Left lung (tissue), 14 donors: ENCODE results near the gene KCNA5. TPM values are rescaled to one million over a fixed set of nuclear protein-coding genes. Genes with fewer than 3 reads are reported as not detected.
A peak's percentile ranks its signal among the peaks of the same experiment; 100 is the strongest.

Experiments used
- ATAC-seq: fragments of 200-7000 bp; cut with Tn5 transposase; one replicate; pipeline ENCODE4 v1.9.1; 2020; ENCODE audit warnings: moderate library complexity
- DNase-seq, 4 donors: peaks; one replicate each; pipeline ENCODE4 v3.0.0-alpha.2; 2013 to 2020
- H3K27ac ChIP-seq, 2 donors: fragments of 200-600 bp; sonication (generic) in 1 of 2; one replicate each; pipeline versions ENCODE4 v1.5.0 to v1.8.0; 2020 to 2021
- H3K27me3 ChIP-seq, 2 donors: fragments of 200-600 bp; sonication (generic) in 1 of 2; one replicate each; pipeline versions ENCODE4 v1.5.0 to v1.8.0; 2020 to 2021
- H3K36me3 ChIP-seq, 2 donors: fragments of 200-600 bp; sonication (generic) in 1 of 2; one replicate each; pipeline versions ENCODE4 v1.5.0 to v1.8.0; 2020 to 2021
- H3K4me1 ChIP-seq, 2 donors: fragments of 200-600 bp; one replicate each; pipeline ENCODE4 v1.8.0; 2021
- H3K4me3 ChIP-seq, 2 donors: fragments of 200-600 bp; sonication (generic) in 1 of 2; one replicate each; pipeline versions ENCODE4 v1.5.0 to v1.8.0; 2020 to 2021; ENCODE audit warnings: mild to moderate bottlenecking in 1 of 2
- H3K9me3 ChIP-seq, 2 donors: fragments of 200-600 bp; sonication (generic) in 1 of 2; one replicate each; pipeline versions ENCODE4 v1.5.0 to v1.8.0; 2020 to 2021
- intact Hi-C, 2 donors: fragments of 100-400 bp; cut with DNase I; formaldehyde crosslinking; loops; one replicate each; pipeline versions ENCODE4 v1.11.2 to v1.14.2; 2022
- long read RNA-seq, 12 donors: library from polyadenylated mRNA in 2 of 12; unstranded in 2 of 12; transcript quantifications; one replicate each; pipeline ENCODE4 v2.0.0 and lab custom pipeline, GENCODE V29; 2019 to 2026
- polyA plus RNA-seq, 6 donors: library from polyadenylated mRNA; unstranded; fragments of 120-200 nt; gene quantifications; one replicate each; pipeline ENCODE4 v1.2.1, GENCODE V29; 2013; ENCODE audit not compliant: insufficient read length in 6 of 6
- total RNA-seq, 2 donors: library from RNA; stranded (reverse); fragmentation: NEBNext Ultra II Directional; extraction: Animal tissue kit (Norgen Biotek cat#: 25700); gene quantifications; one replicate each; pipeline ENCODE4 v1.2.1, GENCODE V29; 2021
- TF ChIP-seq, protein P1 (sequence below), 2 donors: fragments of 200-600 bp; sonication (generic) in 1 of 2; IDR thresholded peaks; one replicate each; pipeline versions ENCODE4 v1.5.0 to v1.8.0; 2021; ENCODE audit warnings: antibody characterized with exemption in 2 of 2
- donor health status: DM: no; HTN: yes; CAD: no.
- donor health status: DM: no; HTN: no; CAD: no.

The KCNA5 gene
- 1 to 10 TPM in 1 of 2 donors, under 1 TPM in 1; 0.50 to 1.7 TPM for total RNA-seq
- polyA plus RNA-seq: 1 to 10 TPM in 5 of 6 donors, under 1 TPM in 1; 0.98 to 1.8 (median 1.1) TPM
- long read RNA-seq, donor 1, transcript KCNA5-201 (1 exons, 2,800 nt): major isoform, 6 of 6 reads
- long read RNA-seq, donor 1, partial matches to known transcripts: 0 of 6 reads
- long read RNA-seq, donor 1, other reads (novel, unspliced or antisense): 0 of 6 reads
- long read RNA-seq, donor 2: 0 reads
- long read RNA-seq, donor 3: 0 reads
- long read RNA-seq, donor 4: 0 reads
- long read RNA-seq, donor 5, partial matches to known transcripts: 0 of 4 reads
- long read RNA-seq, donor 5, other reads (novel, unspliced or antisense): 0 of 4 reads
- long read RNA-seq, donor 6: 0 reads
- long read RNA-seq, donor 7, partial matches to known transcripts: 0 of 1 reads
- long read RNA-seq, donor 7, other reads (novel, unspliced or antisense): 0 of 1 reads
- long read RNA-seq, donor 8: 0 reads
- long read RNA-seq, donor 9: 0 reads
- long read RNA-seq, donor 10, partial matches to known transcripts: 0 of 1 reads
- long read RNA-seq, donor 10, other reads (novel, unspliced or antisense): 0 of 1 reads
- long read RNA-seq, donor 11, transcript KCNA5-201 (1 exons, 2,800 nt): major isoform, 7 of 7 reads
- long read RNA-seq, donor 11, partial matches to known transcripts: 0 of 7 reads
- long read RNA-seq, donor 11, other reads (novel, unspliced or antisense): 0 of 7 reads
- long read RNA-seq, donor 12, partial matches to known transcripts: 0 of 1 reads
- long read RNA-seq, donor 12, other reads (novel, unspliced or antisense): 0 of 1 reads

DNA sequence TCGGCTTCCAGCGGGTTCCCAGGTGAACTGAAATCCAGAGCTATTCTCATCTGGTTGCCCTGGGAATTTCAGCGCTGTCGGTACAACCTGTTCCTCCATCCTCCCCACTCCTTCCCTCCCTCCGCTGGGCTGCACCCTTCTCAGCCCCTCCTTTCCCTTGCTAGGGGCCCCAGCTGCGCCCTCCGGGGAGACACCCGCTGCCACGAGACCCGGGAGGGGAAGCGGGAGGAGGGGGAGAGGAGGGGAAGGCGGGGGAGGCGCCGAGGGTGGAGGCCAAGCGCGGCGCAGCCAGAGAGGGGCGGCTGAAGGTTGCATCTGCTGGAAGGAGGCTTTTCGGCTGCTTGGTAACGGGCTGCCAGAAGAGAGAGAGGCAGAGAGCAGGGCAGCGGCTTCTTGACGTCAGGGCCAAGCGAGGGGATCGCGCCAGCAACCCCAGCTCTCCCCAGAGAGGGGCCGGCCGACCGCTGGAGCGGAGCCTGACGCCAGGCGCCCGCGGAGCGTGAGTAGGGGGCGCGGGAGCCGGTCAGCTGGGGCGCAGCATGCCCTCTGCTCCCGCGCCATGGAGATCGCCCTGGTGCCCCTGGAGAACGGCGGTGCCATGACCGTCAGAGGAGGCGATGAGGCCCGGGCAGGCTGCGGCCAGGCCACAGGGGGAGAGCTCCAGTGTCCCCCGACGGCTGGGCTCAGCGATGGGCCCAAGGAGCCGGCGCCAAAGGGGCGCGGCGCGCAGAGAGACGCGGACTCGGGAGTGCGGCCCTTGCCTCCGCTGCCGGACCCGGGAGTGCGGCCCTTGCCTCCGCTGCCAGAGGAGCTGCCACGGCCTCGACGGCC lies at the start of gene KCNA5:
KCNA5 (plus strand) TSS at position 291 of the 831 bp plus-strand sequence; CDS start at position 560, 269 bp downstream.
- ATAC-seq: no peak

DNA sequence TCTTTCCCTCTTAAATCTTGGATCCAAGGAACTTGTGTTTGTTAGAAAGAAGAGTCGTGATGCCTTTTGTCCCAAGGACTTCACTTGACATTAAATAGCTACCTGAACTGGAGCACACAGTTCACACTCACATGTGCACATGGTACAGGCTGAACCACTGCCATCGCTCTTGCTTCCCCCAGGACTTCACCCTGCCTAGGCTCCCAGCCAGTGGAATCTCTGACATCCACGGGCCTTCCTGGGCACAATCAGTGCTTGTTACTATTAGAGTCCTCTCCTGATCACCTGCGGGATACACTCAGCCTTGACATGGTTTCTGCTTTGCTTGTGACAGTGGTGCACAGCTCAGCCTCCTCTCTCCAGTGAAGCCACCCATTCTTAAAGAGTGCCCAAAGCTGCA lies 49.1 kb upstream of the KCNA5 start:
- no peak overlapping the region for H3K4me3 ChIP-seq
- H3K27ac ChIP-seq: no peak overlapping the region
- peaks cover 0 to 75% of the 10 kb centered on the region in 2 donors for H3K27me3 ChIP-seq
- ATAC-seq: no peak
- DNase-seq: no peak
- H3K4me1 ChIP-seq: no peaks in the 10 kb centered on the region
- no peaks in the 10 kb centered on the region for H3K9me3 ChIP-seq
- TF ChIP-seq, protein P1, sequence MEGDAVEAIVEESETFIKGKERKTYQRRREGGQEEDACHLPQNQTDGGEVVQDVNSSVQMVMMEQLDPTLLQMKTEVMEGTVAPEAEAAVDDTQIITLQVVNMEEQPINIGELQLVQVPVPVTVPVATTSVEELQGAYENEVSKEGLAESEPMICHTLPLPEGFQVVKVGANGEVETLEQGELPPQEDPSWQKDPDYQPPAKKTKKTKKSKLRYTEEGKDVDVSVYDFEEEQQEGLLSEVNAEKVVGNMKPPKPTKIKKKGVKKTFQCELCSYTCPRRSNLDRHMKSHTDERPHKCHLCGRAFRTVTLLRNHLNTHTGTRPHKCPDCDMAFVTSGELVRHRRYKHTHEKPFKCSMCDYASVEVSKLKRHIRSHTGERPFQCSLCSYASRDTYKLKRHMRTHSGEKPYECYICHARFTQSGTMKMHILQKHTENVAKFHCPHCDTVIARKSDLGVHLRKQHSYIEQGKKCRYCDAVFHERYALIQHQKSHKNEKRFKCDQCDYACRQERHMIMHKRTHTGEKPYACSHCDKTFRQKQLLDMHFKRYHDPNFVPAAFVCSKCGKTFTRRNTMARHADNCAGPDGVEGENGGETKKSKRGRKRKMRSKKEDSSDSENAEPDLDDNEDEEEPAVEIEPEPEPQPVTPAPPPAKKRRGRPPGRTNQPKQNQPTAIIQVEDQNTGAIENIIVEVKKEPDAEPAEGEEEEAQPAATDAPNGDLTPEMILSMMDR (IDR thresholded peaks at IDR 0.05): no peak
- H3K36me3 ChIP-seq: no peaks in the 10 kb centered on the region
- intact Hi-C loops: no loop called here

More for the DNA sequence above, at the start of gene KCNA5:
- Histone ChIP-seq H3K9me3 (no peaks in the 10 kb centered on the region), H3K4me3 (no peak within 1 kb of the TSS), H3K27ac (no peak within 1 kb of the TSS), H3K27me3 (peaks cover 35 to 88% of the 10 kb centered on the region in 2 donors), H3K36me3 (no peaks in the 10 kb centered on the region), H3K4me1 (no peaks in the 10 kb centered on the region)
- TF ChIP-seq, protein P1 (IDR thresholded peaks at IDR 0.05): no peak
- peak in 2 of 4 donors; percentile 33 to 72 for DNase-seq
- intact Hi-C loops: no loop called here

DNA sequence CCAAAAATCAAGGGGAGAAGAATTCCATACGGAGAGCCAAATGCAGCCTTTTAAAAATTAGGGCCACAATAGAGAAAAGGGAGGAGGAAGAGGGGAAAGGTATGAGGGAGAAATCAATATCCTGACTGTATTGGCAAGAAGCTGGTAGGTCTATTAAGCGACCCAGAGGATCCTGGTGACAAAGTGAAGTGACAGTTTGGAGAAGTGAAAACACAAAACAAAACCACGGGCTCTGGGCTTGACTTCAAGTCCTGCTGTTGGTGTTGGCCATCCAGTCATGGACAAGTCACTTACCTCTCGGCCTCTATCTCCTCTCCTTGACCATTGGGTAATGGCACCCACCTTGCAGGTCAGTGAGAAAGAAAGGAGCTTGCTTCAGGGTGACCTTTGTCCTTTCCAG lies 47.0 kb upstream of the KCNA5 start:
- DNase-seq: no peak
- no peak for ATAC-seq
- Histone ChIP-seq H3K27me3 (peaks cover 0 to 81% of the 10 kb centered on the region in 2 donors), H3K36me3 (no peaks in the 10 kb centered on the region), H3K27ac (no peak overlapping the region), H3K4me3 (no peak overlapping the region), H3K4me1 (no peaks in the 10 kb centered on the region), H3K9me3 (no peaks in the 10 kb centered on the region)
- intact Hi-C loops: no loop called here
- TF ChIP-seq, protein P1 (IDR thresholded peaks at IDR 0.05): no peak

DNA sequence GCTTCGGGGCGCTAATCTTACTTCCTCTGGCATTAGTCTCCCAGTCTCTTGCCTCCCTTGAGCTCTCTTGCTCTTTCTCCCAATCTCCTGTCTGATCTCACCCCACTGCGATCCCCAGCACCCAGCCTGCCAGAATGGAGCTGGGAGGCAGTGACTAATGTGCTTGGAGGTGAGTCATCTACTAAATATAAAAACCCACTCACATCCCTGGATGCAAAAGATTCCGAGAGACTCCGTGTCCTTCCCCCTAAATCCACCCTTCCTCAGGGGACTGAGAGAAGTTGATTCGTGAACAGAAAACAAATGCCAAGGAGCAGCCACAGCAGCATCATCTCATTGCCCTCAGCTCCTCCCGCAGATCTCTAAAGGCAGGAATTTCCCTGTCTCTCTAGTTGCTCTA lies 45.7 kb upstream of the KCNA5 start:
- no peak for DNase-seq
- Histone ChIP-seq H3K9me3 (no peaks in the 10 kb centered on the region), H3K27ac (no peak overlapping the region), H3K4me1 (no peaks in the 10 kb centered on the region), H3K36me3 (no peaks in the 10 kb centered on the region), H3K4me3 (no peak overlapping the region), H3K27me3 (peaks cover 0 to 71% of the 10 kb centered on the region in 2 donors)
- intact Hi-C loops: no loop called here
- TF ChIP-seq, protein P1 (IDR thresholded peaks at IDR 0.05): no peak
- peak; percentile 16 for ATAC-seq
